Astrocyte (in vitro differentiated cells and primary cell): ENCODE results near the gene KIF3C. TPM values are rescaled to one million over a fixed set of nuclear protein-coding genes. Genes with fewer than 3 reads are reported as not detected.

Experiments
- DNase-seq: peaks from one replicate; pipeline ENCODE4 v3.0.0-alpha.2; 2010; ENCODE audit warnings: low read depth
- FAIRE-seq: peaks from 2 replicates; lab custom pipeline; 2011; peaks lifted over from hg19 to GRCh38; lab: Jason Lieb, UNC
- H2AFZ ChIP-seq: 2 replicates; pipeline ENCODE4 v1.6.0; 2012; ENCODE audit warnings: low read depth, low read length, inconsistent platforms
- H3K27ac ChIP-seq: 2 replicates; pipeline ENCODE4 v1.5.1; 2011; ENCODE audit warnings: low read depth, low read length, inconsistent platforms
- H3K27me3 ChIP-seq: 2 replicates; pipeline ENCODE4 v1.6.0; 2011; ENCODE audit warnings: low read length, inconsistent platforms; ENCODE audit not compliant: insufficient read depth
- H3K36me3 ChIP-seq: 2 replicates; pipeline ENCODE4 v1.5.1; 2011; ENCODE audit warnings: low read length, inconsistent platforms; ENCODE audit not compliant: insufficient read depth
- H3K4me1 ChIP-seq: 2 replicates; pipeline ENCODE4 v1.5.1; 2011; ENCODE audit warnings: low read length, inconsistent platforms; ENCODE audit not compliant: insufficient read depth
- H3K4me2 ChIP-seq: 2 replicates; pipeline ENCODE4 v1.6.0; 2012; ENCODE audit warnings: low read length, inconsistent platforms
- H3K4me3 ChIP-seq: 2 replicates; pipeline ENCODE4 v1.5.1; 2011; ENCODE audit warnings: low read depth, mild to moderate bottlenecking, low read length, inconsistent platforms; ENCODE audit not compliant: insufficient read depth
- H3K79me2 ChIP-seq: 2 replicates; pipeline ENCODE4 v1.6.0; 2012; ENCODE audit warnings: mild to moderate bottlenecking, low read length, inconsistent platforms; ENCODE audit not compliant: insufficient read depth
- H3K9ac ChIP-seq: 2 replicates; pipeline ENCODE4 v1.6.0; 2012; ENCODE audit warnings: mild to moderate bottlenecking, low read length, inconsistent platforms
- H3K9me3 ChIP-seq: 2 replicates; pipeline ENCODE4 v1.5.1; 2012; ENCODE audit warnings: low read depth, mild to moderate bottlenecking, low read length, inconsistent platforms; ENCODE audit not compliant: insufficient read depth
- H4K20me1 ChIP-seq: 2 replicates; pipeline ENCODE4 v1.6.0; 2012; ENCODE audit warnings: low read length, inconsistent platforms; ENCODE audit not compliant: insufficient read depth
- H3K27ac Mint-ChIP-seq: one replicate; pipeline ENCODE4 v1.8.0; 2021; ENCODE audit warnings: mild to moderate bottlenecking, mixed read lengths; ENCODE audit not compliant: unreplicated experiment
- H3K27me3 Mint-ChIP-seq: one replicate; pipeline ENCODE4 v1.8.0; 2021; ENCODE audit warnings: low read depth, mixed read lengths; ENCODE audit not compliant: unreplicated experiment
- H3K36me3 Mint-ChIP-seq: one replicate; pipeline ENCODE4 v1.8.0; 2021; ENCODE audit warnings: low read depth, mixed read lengths; ENCODE audit not compliant: unreplicated experiment
- H3K4me1 Mint-ChIP-seq: one replicate; pipeline ENCODE4 v1.8.0; 2021; ENCODE audit warnings: low read depth, mixed read lengths; ENCODE audit not compliant: unreplicated experiment
- H3K4me3 Mint-ChIP-seq: one replicate; pipeline ENCODE4 v1.8.0; 2021; ENCODE audit warnings: mild to moderate bottlenecking, moderate library complexity, mixed read lengths; ENCODE audit not compliant: unreplicated experiment
- H3K9me3 Mint-ChIP-seq: one replicate; pipeline ENCODE4 v1.8.0; 2021; ENCODE audit warnings: mild to moderate bottlenecking, mixed read lengths; ENCODE audit not compliant: unreplicated experiment
- EZH2 ChIP-seq: IDR thresholded peaks from 2 replicates; pipeline ENCODE4 v1.6.1; 2012; ENCODE audit warnings: mild to moderate bottlenecking, low read length, inconsistent platforms; ENCODE audit not compliant: insufficient read depth
- total RNA-seq: library from RNA; stranded (reverse); gene quantifications from 2 replicates; pipeline ENCODE4 v1.2.1, GENCODE V29; 2021
- TF ChIP-seq, protein P1 (sequence below): IDR thresholded peaks from 2 replicates; pipeline ENCODE4 v1.5.1; 2011; ENCODE audit warnings: low read depth, mild to moderate bottlenecking, inconsistent platforms, low read length, moderate library complexity; ENCODE audit not compliant: insufficient read depth

Gene KIF3C
- total RNA-seq, 1 donor from 2014 or later: 38.7 TPM

DNA sequence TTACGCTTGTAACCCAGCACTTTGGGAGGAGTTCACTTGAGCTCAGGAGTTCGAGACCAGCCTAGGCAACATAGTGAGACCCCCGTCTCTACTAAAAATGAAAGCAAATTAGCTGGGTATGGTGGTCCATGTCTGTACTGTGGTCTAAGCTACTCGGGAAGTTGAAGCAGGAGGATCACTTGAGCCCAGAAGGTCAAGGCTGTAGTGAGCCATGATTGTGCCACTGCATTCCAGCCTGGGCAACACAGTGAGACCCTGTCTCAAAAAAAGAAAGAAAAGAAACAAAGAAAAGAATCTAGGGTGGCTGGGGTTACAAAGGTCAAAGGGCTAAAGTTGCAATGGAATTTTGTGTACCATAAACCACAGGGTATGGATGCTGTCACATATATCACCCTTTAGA is 41.3 kb downstream of the KIF3C start:
- no peaks in the 10 kb centered on the region for H3K79me2 ChIP-seq
- DNase-seq: no peak
- Mint-ChIP-seq H3K4me3 (no peak overlapping the region), H3K36me3 (peaks cover 11% of the 10 kb centered on the region), H3K27me3 (no peaks in the 10 kb centered on the region), H3K4me1 (no peaks in the 10 kb centered on the region), H3K27ac (no peak overlapping the region), H3K9me3 (no peaks in the 10 kb centered on the region)
- FAIRE-seq: no peak
- H3K27me3 ChIP-seq: no peaks in the 10 kb centered on the region
- no peaks in the 10 kb centered on the region for H3K4me1 ChIP-seq
- H3K9me3 ChIP-seq: no peaks in the 10 kb centered on the region
- H3K4me3 ChIP-seq: no peak overlapping the region
- H3K9ac ChIP-seq: no peak overlapping the region
- no peaks in the 10 kb centered on the region for H3K36me3 ChIP-seq
- H3K27ac ChIP-seq: no peak overlapping the region
- H2AFZ ChIP-seq: no peak overlapping the region
- no peak overlapping the region for H3K4me2 ChIP-seq
- no peaks in the 10 kb centered on the region for H4K20me1 ChIP-seq
- TF ChIP-seq, protein P1, sequence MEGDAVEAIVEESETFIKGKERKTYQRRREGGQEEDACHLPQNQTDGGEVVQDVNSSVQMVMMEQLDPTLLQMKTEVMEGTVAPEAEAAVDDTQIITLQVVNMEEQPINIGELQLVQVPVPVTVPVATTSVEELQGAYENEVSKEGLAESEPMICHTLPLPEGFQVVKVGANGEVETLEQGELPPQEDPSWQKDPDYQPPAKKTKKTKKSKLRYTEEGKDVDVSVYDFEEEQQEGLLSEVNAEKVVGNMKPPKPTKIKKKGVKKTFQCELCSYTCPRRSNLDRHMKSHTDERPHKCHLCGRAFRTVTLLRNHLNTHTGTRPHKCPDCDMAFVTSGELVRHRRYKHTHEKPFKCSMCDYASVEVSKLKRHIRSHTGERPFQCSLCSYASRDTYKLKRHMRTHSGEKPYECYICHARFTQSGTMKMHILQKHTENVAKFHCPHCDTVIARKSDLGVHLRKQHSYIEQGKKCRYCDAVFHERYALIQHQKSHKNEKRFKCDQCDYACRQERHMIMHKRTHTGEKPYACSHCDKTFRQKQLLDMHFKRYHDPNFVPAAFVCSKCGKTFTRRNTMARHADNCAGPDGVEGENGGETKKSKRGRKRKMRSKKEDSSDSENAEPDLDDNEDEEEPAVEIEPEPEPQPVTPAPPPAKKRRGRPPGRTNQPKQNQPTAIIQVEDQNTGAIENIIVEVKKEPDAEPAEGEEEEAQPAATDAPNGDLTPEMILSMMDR: no peak
- TF ChIP-seq EZH2: no peak

DNA sequence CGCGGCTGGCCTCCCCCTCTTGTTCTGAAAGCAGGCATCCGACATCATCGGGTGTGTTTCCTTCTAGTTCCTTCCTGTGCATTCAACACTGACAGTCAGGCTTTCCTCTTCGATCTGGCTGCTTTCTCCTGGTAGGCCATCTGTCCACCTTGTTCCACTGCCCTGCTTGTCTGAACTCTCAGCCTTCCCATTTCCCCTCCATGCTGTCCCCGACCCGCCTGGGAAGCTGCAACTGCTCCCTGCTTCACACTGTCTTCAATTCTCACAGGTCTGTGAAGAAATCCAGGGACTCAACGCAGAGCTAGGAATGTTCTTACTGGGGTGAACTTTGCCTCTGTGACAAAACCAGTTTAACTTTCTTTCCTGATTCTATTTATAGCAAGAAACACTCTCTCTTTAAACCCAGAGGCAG is 43.0 kb downstream of the KIF3C start:
- no peaks in the 10 kb centered on the region for H3K9me3 Mint-ChIP-seq
- no peaks in the 10 kb centered on the region for H3K27me3 Mint-ChIP-seq
- no peak for TF ChIP-seq EZH2
- TF ChIP-seq, protein P1: no peak
- Histone ChIP-seq H3K79me2 (no peaks in the 10 kb centered on the region), H4K20me1 (no peaks in the 10 kb centered on the region), H3K4me3 (no peak overlapping the region), H3K9me3 (no peaks in the 10 kb centered on the region), H3K27me3 (no peaks in the 10 kb centered on the region), H3K4me2 (no peak overlapping the region), H2AFZ (no peak overlapping the region), H3K4me1 (no peaks in the 10 kb centered on the region), H3K9ac (no peak overlapping the region), H3K27ac (no peak overlapping the region), H3K36me3 (no peaks in the 10 kb centered on the region)
- DNase-seq (no peak), FAIRE-seq (no peak)
- no peak overlapping the region for H3K27ac Mint-ChIP-seq
- H3K36me3 Mint-ChIP-seq: peaks cover 11% of the 10 kb centered on the region
- no peaks in the 10 kb centered on the region for H3K4me1 Mint-ChIP-seq
- H3K4me3 Mint-ChIP-seq: no peak overlapping the region

DNA sequence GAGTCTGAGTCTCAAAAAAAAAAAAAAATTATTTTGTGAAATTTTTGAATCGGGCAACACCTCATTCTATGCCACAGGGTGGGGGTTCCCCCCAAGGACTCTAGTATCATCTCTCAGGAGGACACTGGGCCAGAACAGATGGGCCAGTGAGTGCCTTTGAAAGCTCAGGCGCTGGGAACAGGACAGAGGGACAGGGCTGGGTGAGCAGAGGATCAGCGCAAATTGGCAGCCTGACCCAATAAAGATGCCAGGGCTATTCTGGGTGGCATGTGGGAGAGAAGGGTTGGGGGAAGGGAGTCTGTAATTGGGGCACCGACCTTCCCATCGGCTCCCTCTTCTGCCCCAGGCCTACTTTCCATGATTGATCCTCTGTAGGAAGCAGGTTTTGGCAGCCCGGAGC is 44.0 kb downstream of the KIF3C start:
- Histone ChIP-seq H3K27ac (no peak overlapping the region), H3K4me2 (no peak overlapping the region), H3K79me2 (no peaks in the 10 kb centered on the region), H4K20me1 (no peaks in the 10 kb centered on the region), H3K9ac (no peak overlapping the region), H3K4me1 (no peaks in the 10 kb centered on the region), H3K27me3 (no peaks in the 10 kb centered on the region), H3K4me3 (no peak overlapping the region), H3K9me3 (no peaks in the 10 kb centered on the region), H2AFZ (no peak overlapping the region), H3K36me3 (no peaks in the 10 kb centered on the region)
- Mint-ChIP-seq H3K4me3 (no peak overlapping the region), H3K9me3 (no peaks in the 10 kb centered on the region), H3K4me1 (no peaks in the 10 kb centered on the region), H3K27me3 (no peaks in the 10 kb centered on the region), H3K36me3 (peaks cover 15% of the 10 kb centered on the region), H3K27ac (no peak overlapping the region)
- TF ChIP-seq, protein P1: no peak
- TF ChIP-seq EZH2: no peak
- FAIRE-seq (no peak), DNase-seq (no peak)
